ES-I3 (cell line): ENCODE results near the gene KMT2B.

Experiments
- H3K36me3 ChIP-seq: 2 replicates; pipeline ENCODE4 v1.6.1; 2013; ENCODE audit warnings: mild to moderate bottlenecking, low read length, control low read depth, moderate library complexity; ENCODE audit not compliant: insufficient read depth
- H3K4me1 ChIP-seq: 2 replicates; pipeline ENCODE4 v1.6.1; 2013; ENCODE audit warnings: mild to moderate bottlenecking, control low read depth, low read length; ENCODE audit not compliant: insufficient read depth
- H3K9ac ChIP-seq: 2 replicates; pipeline ENCODE4 v1.6.1; 2013; ENCODE audit warnings: low read depth, mild to moderate bottlenecking, low read length, moderate library complexity
- H3K9me3 ChIP-seq: 2 replicates; pipeline ENCODE4 v1.6.1; 2013; ENCODE audit warnings: mild to moderate bottlenecking, low read length, moderate library complexity; ENCODE audit not compliant: control insufficient read depth, insufficient read depth

KMT2B gene

DNA sequence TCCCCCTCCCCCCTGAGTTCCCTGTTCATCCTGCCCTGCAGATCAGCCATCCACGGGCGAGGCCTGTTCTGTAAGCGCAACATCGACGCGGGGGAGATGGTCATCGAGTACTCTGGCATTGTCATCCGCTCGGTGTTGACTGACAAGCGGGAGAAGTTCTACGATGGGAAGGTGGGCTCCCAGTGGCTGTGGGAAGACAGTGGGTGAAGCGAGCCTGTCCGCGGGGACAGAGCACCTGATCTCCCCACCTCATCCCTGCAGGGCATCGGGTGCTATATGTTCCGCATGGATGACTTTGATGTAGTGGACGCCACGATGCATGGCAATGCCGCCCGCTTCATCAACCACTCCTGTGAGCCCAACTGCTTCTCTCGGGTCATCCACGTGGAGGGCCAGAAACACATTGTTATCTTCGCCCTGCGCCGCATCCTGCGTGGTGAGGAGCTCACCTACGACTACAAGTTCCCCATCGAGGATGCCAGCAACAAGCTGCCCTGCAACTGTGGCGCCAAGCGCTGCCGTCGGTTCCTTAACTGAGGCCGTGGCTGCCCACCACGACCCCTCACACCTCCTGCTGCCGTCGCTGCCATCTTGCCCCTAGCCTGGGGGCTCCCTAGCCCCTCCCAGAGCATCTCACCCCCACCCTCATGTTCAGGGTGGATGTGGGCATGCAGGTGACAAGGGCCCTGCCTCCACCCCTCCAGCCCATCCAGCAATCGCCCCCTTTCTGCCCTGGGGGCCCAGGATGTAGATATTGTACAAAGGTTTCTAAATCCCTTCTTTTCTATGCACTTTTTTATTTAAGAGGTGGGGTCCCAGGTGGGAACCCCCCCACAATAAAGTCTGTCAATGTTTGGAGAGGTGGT, 20.5 kb downstream of the KMT2B start:
- Histone ChIP-seq H3K36me3 (peaks cover 6% of the 10 kb centered on the region), H3K9me3 (no peaks in the 10 kb centered on the region), H3K9ac (no peak overlapping the region), H3K4me1 (no peaks in the 10 kb centered on the region)

DNA sequence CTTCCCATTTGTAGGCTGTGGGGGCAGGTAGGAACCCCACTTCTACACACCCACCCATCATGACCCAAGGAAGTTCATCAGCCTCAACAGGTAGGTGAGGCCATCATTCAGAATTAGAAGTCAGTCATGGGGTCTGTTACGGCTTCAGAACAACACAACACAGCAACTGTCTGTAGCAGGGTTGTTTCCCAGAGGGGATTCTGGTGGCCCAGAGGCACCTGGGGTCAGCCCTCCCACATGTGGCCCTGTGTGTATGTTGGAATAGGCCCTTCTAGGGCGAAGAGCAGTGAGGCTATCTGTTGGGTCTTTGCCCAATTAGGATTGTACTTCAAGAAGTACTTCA, 21.1 kb downstream of the KMT2B start:
- Histone ChIP-seq H3K9me3 (no peaks in the 10 kb centered on the region), H3K4me1 (no peaks in the 10 kb centered on the region), H3K9ac (no peak overlapping the region), H3K36me3 (peaks cover 3% of the 10 kb centered on the region; the same call in 1 of the 2 replicates)

DNA sequence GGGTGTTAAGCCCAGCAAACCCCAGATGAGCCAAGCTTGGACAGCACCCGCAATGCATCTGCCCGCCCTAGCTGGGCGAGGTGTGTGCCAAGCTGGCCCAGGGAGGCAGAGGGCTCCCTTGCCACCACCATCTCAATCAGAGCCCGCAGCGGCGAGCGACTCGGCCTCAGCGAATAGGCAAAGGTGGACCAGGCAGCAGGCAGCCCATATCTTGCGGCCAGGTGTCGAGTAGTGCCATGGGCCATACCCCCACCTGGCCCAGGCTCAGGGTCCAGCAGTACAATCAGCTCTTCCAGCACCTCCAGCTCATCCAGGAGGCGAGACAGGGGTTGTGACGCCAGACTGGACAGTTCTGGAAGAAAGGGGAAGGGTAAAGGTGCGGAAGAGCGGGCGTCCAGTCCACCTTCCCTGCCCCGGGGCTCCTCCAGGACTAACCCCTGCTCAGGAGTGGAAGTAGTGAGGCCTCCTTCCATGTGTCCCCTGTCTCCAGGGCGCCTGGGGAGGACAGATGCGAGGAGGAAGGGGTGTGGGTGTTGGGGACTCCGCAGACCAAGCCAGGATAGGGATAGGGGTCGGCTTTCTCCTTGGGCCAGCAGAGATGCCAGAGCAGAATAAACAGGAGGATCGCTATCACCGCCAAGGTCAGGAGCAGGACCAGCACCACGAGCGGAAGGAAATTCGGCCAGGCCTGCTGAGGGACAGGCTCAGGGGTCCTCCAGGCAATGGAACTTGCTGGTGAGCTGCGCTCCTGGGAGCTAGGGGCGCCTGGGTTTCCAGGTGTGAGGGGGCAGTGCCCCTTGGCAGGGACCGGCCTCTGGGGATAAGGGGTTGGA, 21.7 kb downstream of the KMT2B start:
- Histone ChIP-seq H3K4me1 (no peaks in the 10 kb centered on the region), H3K9me3 (peaks cover under 1% of the 10 kb centered on the region; the same call in 1 of the 2 replicates), H3K36me3 (no peaks in the 10 kb centered on the region; the same call in 1 of the 2 replicates)

DNA sequence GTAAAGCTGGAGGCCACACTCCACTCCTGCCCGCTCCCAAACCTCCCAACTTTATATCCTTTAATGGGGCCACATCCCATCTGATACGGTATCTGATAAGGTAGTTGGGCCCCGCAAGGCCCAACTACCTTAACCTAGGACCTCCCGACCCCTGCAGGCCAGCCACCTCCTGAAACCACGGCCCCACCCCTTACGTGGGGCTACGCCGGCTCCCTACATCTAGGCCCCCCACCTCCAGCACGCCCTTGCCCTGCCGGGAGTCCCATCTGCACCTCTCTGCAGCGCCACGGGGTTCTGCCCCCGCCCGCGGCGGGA, 22.3 kb downstream of the KMT2B start:
- peak overlapping the region; percentile 79 for H3K9ac ChIP-seq
- no peaks in the 10 kb centered on the region for H3K4me1 ChIP-seq
- no peaks in the 10 kb centered on the region for H3K36me3 ChIP-seq
- H3K9me3 ChIP-seq: peaks cover 3% of the 10 kb centered on the region; the same call in 1 of the 2 replicates

More for the DNA sequence above, 21.7 kb downstream of the KMT2B start:
- H3K9ac ChIP-seq: peak overlapping the region; percentile 79

DNA sequence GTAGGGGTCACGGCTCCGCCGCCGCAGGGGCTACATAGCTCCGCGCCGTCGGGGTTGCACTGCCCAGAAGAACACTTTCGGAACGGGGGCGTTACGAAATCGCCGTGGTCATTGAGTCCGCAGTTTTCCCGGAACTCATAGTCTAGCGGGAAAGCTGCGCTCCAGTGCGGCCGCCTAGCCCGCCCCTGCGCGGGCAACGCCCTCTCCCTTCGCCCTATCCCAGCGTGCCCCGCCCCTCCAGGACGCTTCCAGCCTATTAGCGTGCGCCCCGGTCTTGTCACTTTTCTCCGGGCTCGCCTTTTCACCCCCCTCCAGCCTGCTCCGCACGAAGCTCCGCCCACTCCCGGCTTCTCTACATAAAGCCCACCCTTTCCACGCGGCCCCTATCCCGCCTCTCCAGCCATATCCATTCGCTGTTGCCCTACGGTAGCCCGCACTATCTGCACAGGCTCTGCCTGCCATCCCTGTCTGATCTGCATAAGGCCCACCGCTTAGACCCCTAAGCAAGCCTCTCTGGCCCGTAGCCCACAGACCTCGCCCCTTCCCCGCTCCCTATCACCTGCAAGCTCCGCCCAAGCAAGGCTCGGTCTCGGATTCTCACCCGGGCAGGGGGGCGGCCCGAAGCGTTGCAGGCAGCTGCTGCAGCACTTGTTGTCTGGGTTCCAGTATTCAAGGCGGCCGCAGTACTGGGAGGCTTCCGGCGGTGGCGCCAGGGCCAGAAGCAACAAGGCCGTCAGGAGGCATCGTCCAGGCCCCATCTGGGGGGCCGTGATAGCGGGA, 22.8 kb downstream of the KMT2B start:
- H3K4me1 ChIP-seq: no peaks in the 10 kb centered on the region
- no peaks in the 10 kb centered on the region for H3K36me3 ChIP-seq
- peaks cover 3% of the 10 kb centered on the region; the same call in 1 of the 2 replicates for H3K9me3 ChIP-seq
- peak overlapping the region; percentile 79 for H3K9ac ChIP-seq

DNA sequence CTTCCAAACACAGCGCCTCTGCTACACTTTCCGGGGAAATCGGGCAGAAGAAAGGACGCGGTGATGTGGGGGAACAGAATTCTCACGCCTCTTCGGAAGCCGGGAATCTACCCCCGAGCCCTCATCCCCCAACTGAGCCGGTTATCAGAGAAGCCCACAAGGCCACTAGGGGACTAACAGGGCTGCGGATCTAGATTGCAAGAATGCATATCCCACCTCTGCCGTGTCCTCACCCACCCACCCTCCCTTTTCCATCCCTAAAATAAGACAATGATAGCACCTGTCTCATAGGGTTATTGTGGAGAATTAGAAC, 23.4 kb downstream of the KMT2B start:
- Histone ChIP-seq H3K9ac (peak overlapping the region; percentile 79), H3K36me3 (no peaks in the 10 kb centered on the region), H3K4me1 (no peaks in the 10 kb centered on the region), H3K9me3 (peaks cover 3% of the 10 kb centered on the region; the same call in 1 of the 2 replicates)

DNA sequence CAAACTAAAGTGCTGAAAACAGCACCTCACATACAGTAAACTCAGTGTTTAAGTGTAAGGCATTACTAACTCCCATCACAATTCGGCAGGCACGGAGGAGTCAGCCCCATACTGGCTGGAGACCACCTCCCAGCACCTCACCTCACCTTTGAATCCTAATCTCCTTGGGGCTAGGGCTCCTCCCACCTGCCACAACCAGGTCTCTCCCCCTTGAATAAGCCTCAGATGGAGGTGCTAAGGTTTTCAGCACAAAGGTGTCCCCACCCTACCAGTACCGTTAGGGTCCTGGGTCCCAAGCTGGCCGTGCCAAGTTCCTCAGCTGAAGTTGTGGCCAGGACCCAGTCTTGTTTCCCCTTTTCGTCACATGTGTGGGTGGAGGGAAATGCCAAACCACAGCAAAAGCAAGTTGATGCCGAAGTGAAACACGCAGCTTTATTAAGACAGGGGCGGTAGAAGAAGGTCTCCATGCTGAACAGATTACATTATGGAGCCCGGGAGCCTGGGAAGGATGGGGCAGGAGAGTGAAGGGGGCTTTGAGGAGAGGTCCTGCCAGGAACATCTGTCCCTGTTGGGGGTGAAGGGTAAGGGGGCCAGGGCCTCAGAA, 24.4 kb downstream of the KMT2B start, which contains the start of gene IGFLR1:
TSS of gene IGFLR1 (minus strand) at position 332 of the 604 bp plus-strand sequence. CDS start 1,272 bp downstream, outside the sequence.
- no peaks in the 10 kb centered on the region for H3K36me3 ChIP-seq
- peak within 1 kb of the TSS; percentile 79; the same call in 1 of the 2 replicates for H3K9ac ChIP-seq
- no peaks in the 10 kb centered on the region for H3K4me1 ChIP-seq
- H3K9me3 ChIP-seq: peaks cover 3% of the 10 kb centered on the region; the same call in 1 of the 2 replicates

DNA sequence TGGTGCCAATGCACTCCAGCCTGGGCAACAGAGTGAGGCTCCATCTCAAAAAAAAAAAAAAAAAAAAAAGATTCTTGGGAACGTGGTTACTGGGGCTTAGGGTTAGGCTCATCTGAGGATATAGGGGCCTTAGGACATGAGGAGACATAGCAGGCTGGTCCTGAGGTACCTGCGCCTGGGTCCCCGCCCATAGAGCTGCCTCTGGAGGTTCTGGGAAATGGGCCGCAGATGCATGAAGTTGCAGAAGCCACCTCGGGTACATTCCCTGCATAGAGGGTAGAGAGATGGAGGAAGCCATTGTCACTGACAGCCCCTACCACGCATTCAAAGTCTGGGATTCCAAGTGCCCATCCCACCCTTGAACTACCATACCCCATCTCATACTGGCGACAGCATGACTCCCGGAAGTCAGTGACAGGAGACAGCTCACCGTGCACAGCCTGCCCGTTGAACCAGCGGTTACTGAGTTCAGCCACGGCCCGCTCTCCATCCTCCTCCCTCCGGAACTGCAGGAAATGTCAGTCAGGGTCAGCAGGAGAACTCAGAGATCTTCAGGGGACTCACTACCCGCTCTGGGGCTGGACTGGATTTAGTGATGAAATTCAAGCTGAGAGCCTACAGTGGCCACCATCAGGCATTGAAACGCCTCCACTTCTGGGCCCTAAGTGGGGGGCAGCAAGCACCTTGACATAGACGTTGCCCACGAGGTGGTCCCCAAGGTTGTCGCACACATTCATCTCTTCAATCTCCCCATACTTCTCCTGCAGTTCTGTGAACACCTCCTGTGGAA, 26.0 kb downstream of the KMT2B start:
- no peaks in the 10 kb centered on the region for H3K36me3 ChIP-seq
- H3K4me1 ChIP-seq: no peaks in the 10 kb centered on the region
- H3K9me3 ChIP-seq: peaks cover 3% of the 10 kb centered on the region; the same call in 1 of the 2 replicates
- peak overlapping the region; percentile 96 for H3K9ac ChIP-seq

DNA sequence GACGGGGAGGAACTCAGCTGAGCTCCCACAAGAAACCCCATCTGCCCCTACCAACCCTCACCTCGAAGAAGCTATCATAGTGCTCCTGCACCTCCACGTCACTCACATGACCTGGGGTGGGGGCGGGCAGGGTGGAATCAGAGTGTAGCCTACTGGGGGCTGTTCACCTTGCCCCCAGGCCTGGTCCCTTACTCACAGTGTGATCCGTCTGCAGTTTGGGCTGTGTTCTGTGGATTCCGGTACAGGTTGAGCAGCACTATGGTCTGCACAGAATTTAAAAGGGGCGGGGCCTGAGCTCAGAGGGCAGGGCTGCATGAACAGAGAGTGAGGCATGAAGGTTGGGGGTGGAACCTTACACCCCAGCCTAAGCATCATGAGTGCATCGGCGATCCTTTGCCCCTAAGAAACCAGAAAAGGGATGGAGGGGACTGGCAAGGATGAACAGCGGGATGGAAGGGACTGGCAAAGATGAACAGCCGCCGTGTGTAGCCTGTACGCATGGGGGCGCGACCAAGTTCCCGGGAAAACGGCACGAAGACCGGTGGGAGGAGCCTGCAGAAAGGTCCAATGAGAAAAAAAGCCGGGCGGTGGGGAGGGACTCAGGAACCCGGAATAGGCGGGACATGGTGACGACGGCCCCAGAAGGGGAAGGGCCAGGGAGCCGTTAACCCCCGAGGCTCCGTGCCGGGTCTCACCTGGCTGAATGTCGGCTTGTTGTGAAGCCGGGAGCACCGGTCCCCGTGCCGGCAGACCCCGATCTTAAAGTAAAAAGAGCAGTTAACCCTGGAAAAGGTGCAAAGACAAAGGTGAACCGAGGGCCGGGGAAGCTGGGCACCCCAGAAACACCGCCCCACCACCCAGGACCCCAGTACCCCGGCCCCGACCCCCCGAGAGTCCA, 26.9 kb downstream of the KMT2B start:
- Histone ChIP-seq H3K36me3 (no peaks in the 10 kb centered on the region), H3K4me1 (0 out of 2 replicates have a peak, but pooled peaks cover 3% of the 10 kb centered on the region), H3K9ac (peak overlapping the region; percentile 96), H3K9me3 (peaks cover 3% of the 10 kb centered on the region; the same call in 1 of the 2 replicates)

DNA sequence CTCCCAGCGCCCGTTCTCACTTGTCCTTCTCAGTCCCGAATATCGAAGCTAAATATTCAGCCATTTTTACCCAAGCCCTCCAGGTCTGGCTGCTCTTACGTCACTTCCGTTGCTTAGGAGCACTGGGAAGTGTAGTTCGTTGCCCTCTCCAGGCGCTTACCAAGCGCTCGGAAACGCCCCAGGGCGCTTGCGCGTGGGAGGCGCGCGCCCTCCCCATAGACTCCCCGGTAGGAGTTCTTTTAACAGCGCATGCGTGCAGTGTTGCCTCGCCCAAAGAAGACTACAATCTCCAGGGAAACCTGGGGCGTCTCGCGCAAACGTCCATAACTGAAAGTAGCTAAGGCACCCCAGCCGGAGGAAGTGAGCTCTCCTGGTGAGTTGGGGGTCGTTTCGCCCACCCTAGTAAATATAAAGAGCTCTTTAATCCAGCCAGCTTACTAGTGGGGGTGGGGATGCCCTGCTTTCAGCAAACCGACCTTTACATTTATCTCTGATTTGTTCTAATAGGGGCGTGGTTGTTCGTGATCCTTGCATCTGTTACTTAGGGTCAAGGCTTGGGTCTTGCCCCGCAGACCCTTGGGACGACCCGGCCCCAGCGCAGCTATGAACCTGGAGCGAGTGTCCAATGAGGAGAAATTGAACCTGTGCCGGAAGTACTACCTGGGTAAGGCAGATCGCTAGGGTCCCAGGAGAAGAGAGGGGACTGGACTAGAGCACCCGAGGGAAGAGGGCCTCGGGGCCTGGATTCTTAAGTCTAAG, 27.7 kb downstream of the KMT2B start, which contains the start of the genes PSENEN and U2AF1L4:
TSS of gene PSENEN (plus strand) at position 324 of the 759 bp plus-strand sequence. CDS start at position 604, 280 bp downstream.
TSS of gene U2AF1L4 (minus strand) at position 91 of the 759 bp plus-strand sequence. CDS start at position 64, 27 bp downstream.
- Histone ChIP-seq H3K9ac (peak within 1 kb of the TSS; percentile 96), H3K9me3 (peaks cover 3% of the 10 kb centered on the region; the same call in 1 of the 2 replicates), H3K4me1 (0 out of 2 replicates have a peak, but pooled peaks cover 3% of the 10 kb centered on the region), H3K36me3 (no peaks in the 10 kb centered on the region)

DNA sequence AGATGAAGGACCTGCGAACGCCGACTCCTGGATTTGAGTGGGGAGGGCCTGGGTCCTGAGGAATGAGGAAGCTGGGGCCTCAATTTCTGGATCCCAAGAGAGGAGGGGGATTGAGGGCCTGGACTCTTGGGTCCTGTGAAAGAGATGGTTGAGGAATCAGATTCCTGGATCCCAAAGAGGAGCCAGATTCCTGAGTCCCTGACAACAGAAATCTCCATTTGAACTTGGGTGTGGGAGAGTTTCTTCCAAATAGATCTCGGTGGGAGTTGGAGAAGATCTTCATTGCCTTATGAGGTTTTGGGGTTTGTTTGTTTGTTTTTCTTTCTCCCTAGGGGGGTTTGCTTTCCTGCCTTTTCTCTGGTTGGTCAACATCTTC, 28.3 kb downstream of the KMT2B start:
- no peaks in the 10 kb centered on the region for H3K36me3 ChIP-seq
- H3K9ac ChIP-seq: peak overlapping the region; percentile 96
- 0 out of 2 replicates have a peak, but pooled peaks cover 3% of the 10 kb centered on the region for H3K4me1 ChIP-seq
- H3K9me3 ChIP-seq: peaks cover 3% of the 10 kb centered on the region; the same call in 1 of the 2 replicates
